ENCODE results near the gene PDPK1. TPM values are rescaled to one million over a fixed set of nuclear protein-coding genes. Genes with fewer than 3 reads are reported as not detected.

The PDPK1 gene
- total and polyA plus RNA-seq, 11 donors: 12.3 to 54.1 (median 35.7) TPM

- H3K36me3 ChIP-seq: peaks cover 0 to 14% (median 3%) of the 10 kb centered on the region in 9 donors
- peaks cover 0 to 19% (median 6%) of the 10 kb centered on the region in 12 donors for H3K4me1 ChIP-seq
- H3K9me3 ChIP-seq: no peaks in the 10 kb centered on the region
- H3K4me3 ChIP-seq: no peak overlapping the region
- ATAC-seq (no peak), DNase-seq (no peak)
- no peaks in the 10 kb centered on the region for H3K27me3 ChIP-seq
- 92 to 95% (median 94%) methylated on average over 13 of the region's 13 CpGs for WGBS, 4 donors
- H3K27ac ChIP-seq: no peak overlapping the region
- intact Hi-C loops (cut with DNase I): loop anchor here in 3 of 10 donors (10.0 kb wide), 2 partner anchors 57 to 297 kb away; partner anchors contain the start of gene CASKIN1 (in 1 of the 3)
- TF ChIP-seq, protein P1, sequence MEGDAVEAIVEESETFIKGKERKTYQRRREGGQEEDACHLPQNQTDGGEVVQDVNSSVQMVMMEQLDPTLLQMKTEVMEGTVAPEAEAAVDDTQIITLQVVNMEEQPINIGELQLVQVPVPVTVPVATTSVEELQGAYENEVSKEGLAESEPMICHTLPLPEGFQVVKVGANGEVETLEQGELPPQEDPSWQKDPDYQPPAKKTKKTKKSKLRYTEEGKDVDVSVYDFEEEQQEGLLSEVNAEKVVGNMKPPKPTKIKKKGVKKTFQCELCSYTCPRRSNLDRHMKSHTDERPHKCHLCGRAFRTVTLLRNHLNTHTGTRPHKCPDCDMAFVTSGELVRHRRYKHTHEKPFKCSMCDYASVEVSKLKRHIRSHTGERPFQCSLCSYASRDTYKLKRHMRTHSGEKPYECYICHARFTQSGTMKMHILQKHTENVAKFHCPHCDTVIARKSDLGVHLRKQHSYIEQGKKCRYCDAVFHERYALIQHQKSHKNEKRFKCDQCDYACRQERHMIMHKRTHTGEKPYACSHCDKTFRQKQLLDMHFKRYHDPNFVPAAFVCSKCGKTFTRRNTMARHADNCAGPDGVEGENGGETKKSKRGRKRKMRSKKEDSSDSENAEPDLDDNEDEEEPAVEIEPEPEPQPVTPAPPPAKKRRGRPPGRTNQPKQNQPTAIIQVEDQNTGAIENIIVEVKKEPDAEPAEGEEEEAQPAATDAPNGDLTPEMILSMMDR (IDR thresholded peaks at IDR 0.05): no peak
- TF ChIP-seq POLR2A (IDR thresholded peaks at IDR 0.05): no peak
Observed at GRCh38 chr16:2492292-2492691, 45.5 kb upstream of the PDPK1 start.

DNA sequence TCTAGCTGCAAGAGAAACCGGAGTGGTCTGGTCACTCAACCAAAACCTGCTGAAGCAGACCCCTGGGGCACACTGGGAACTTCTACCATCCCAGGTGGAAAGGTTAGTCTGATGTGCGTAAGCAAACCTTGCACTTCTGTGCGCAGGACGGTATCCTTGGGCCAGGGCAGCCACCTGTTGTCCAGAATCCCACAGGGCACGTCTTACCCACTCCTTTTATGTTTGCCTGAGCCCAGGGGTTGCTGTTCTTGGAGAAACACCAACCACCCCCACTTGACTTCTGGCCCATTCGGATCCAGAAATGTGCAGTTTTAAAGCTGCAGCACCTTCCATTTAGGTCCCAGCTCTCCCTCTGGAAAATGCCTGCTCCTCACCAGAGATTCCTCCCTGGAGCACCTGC is 44.2 kb upstream of the PDPK1 start:
- H3K27me3 ChIP-seq: no peaks in the 10 kb centered on the region
- TF ChIP-seq, protein P1 (IDR thresholded peaks at IDR 0.05): no peak
- no peak for TF ChIP-seq POLR2A (IDR thresholded peaks at IDR 0.05)
- no peak overlapping the region for H3K27ac ChIP-seq
- DNase-seq: no peak
- H3K4me3 ChIP-seq: no peak overlapping the region
- H3K9me3 ChIP-seq: no peaks in the 10 kb centered on the region
- intact Hi-C loops (cut with DNase I): loop anchor here in 3 of 10 donors (10.0 kb wide), 2 partner anchors 59 to 299 kb away; partner anchors contain the start of gene CASKIN1 (in 1 of the 3)
- peaks cover 0 to 14% (median 3%) of the 10 kb centered on the region in 9 donors for H3K36me3 ChIP-seq
- H3K4me1 ChIP-seq: peaks cover 0 to 21% (median 19%) of the 10 kb centered on the region in 12 donors
- no peak for ATAC-seq
- WGBS, 4 donors: 94 to 96% (median 95%) methylated on average over 6 of the region's 6 CpGs

DNA sequence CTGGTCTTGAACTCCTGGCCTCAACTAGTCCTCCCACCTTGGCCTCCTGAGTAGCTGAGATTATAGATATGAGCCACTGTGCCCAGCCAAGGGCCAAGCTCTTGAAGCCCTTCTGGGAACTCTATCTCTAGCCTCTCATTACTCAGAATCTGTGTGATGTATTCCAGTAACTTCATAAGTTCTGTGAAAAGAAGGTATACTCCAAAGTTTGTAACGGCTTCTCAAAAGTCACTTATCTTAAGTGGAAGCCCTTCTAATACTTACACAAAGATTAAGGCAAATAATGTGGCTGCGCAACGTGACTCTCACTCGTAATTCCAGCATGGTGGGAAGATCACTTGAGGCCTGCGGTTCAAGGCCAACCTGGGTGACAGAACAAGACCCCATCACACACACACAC is 43.2 kb upstream of the PDPK1 start:
- DNase-seq (no peak), ATAC-seq (no peak)
- H3K4me1 ChIP-seq: peaks cover 0 to 30% (median 27%) of the 10 kb centered on the region in 12 donors
- TF ChIP-seq POLR2A (IDR thresholded peaks at IDR 0.05): no peak
- TF ChIP-seq, protein P1 (IDR thresholded peaks at IDR 0.05): no peak
- WGBS, 4 donors: 77 to 83% (median 81%) methylated on average over 5 of the region's 5 CpGs
- H3K4me3 ChIP-seq: no peak overlapping the region
- H3K36me3 ChIP-seq: peaks cover 0 to 16% (median 3%) of the 10 kb centered on the region in 9 donors
- H3K27me3 ChIP-seq: no peaks in the 10 kb centered on the region
- no peak overlapping the region for H3K27ac ChIP-seq
- intact Hi-C loops (cut with DNase I): loop anchor here in 7 of 10 donors (5.0 to 10.0 kb wide), 6 partner anchors 60 to 300 kb away; partner anchors contain the start of genes ABCA3 (in 1 of the 7), CASKIN1 (in 1 of the 7) and CCNF (in 1 of the 7)
- no peaks in the 10 kb centered on the region for H3K9me3 ChIP-seq

DNA sequence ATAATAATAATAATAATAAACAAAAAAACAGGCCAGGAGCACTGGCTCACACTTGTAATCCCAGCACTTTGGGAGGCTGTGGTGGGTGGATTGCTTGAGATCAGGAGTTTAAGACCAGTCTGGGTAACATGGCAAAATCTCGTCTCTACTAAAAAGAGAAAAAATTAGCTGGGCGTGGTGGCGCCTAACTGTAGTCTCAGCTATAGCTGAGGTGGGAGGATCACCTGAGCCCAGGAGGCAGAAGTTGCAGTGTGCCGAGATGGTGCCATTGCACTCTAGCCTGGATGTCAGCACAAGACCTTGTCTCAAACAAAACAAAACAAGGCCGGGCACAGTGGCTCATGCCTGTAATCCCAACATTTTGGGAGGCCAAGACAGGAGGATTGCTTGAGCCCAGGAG is 42.8 kb upstream of the PDPK1 start:
- TF ChIP-seq, protein P1 (IDR thresholded peaks at IDR 0.05): no peak
- Histone ChIP-seq H3K27me3 (no peaks in the 10 kb centered on the region), H3K4me1 (peaks cover 0 to 31% (median 27%) of the 10 kb centered on the region in 12 donors), H3K4me3 (no peak overlapping the region), H3K9me3 (no peaks in the 10 kb centered on the region), H3K27ac (no peak overlapping the region), H3K36me3 (peaks cover 0 to 19% (median 3%) of the 10 kb centered on the region in 9 donors)
- intact Hi-C loops (cut with DNase I): loop anchor here in 7 of 10 donors (5.0 to 10.0 kb wide), 6 partner anchors 60 to 300 kb away; partner anchors contain the start of genes ABCA3 (in 1 of the 7), CASKIN1 (in 1 of the 7) and CCNF (in 1 of the 7)
- 95 to 99% (median 97%) methylated on average over 5 of the region's 5 CpGs for WGBS, 4 donors
- DNase-seq (no peak), ATAC-seq (no peak)

Measured in heart left ventricle (tissue), 16 donors.